HG02885 (cell line): Measurements from ENCODE around the gene FGD6.
"Not testable (repeated sequence)": the region's sequence is repeated elsewhere in the genome, so short reads cannot be mapped to it uniquely, and the experiment has no call there.

Source experiments
- ATAC-seq: cut with Tn5 transposase; IDR thresholded peaks from one replicate; pipeline ENCODE4 v1.9.1; 2021; ENCODE audit warnings: mild to moderate bottlenecking; ENCODE audit not compliant: unreplicated experiment, poor library complexity

The FGD6 gene

GRCh38 chr12:95136598-95136997, 80.7 kb downstream of the FGD6 start:
- no peak for ATAC-seq

DNA sequence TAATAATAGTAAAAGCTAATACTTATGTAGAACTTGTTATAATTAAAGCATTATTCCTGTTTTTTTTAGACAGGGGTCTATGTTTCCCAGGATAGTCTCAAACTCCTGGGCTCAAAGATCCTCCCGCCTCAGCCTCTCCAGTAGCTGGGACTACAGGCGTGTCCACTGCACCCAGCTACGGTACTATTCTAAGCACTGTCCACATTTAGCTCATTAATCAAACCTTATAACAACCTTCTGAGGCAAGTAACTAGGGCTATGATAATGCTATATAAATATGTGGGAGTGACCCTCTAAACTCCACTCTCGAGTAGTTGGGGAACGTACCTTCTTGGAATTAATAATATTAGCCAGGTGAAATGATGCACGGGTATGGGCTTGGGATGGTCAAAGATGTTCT, 83.2 kb downstream of the FGD6 start:
- no peak for ATAC-seq

DNA sequence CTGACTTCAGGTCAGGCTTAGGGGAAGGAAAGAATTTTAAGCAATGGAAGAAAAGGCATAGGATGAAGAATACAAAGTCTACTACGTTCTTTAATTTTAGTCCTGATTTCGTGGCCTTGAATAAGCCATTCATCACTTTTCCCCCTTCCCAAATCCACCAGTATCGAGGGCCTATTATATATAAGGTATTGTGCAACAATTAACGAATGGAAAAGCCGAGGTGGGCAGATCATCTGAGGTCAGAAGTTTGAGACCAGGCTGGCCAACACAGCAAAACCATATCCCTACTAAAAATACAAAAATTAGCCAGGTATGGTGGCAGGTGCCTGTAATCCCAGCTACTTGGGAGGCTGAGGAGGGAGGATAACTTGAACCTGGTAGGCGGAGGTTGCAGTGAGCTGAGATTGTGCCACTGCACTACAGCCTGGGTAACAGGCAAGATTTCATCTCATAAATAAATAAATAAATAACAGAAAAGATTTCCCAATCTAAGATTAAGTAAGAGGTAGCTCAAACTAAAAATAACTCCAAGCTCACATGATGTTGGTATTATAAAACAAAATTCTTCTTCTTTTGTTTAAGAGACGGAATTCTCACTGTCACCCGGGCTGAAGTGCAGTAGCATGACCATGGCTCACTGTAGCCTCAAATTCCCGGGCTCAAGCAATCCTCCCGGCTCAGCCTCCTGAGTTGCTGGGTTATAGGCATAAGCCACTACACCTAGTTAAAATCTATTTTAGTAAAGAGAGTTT, 85.5 kb downstream of the FGD6 start:
- no peak for ATAC-seq

GRCh38 chr12:95130096-95130495, 87.2 kb downstream of the FGD6 start:
- ATAC-seq: no peak

DNA sequence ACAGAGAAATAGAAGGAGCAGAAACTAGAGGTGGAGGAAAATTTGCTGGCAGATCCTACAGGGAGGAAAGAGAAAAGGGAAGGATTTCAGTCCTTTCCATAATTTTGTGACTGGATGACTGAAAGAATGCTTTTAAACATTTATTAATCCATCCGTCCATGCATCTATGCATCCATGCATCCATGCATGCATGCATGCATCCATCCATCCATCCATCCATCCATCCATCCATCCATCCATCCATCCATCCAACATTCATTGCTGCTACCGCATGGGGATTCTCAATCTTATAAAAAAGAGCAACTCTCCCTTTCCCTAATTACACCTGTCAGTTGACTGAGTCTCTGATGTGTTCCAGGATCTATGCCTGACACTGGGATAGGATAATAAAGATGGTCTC, 88.2 kb downstream of the FGD6 start:
- no peak for ATAC-seq

- no peak for ATAC-seq
Measured at GRCh38 chr12:95126736-95127135, 90.5 kb downstream of the FGD6 start.

- no peak for ATAC-seq
Measured at GRCh38 chr12:95126076-95126475, 91.2 kb downstream of the FGD6 start.

DNA sequence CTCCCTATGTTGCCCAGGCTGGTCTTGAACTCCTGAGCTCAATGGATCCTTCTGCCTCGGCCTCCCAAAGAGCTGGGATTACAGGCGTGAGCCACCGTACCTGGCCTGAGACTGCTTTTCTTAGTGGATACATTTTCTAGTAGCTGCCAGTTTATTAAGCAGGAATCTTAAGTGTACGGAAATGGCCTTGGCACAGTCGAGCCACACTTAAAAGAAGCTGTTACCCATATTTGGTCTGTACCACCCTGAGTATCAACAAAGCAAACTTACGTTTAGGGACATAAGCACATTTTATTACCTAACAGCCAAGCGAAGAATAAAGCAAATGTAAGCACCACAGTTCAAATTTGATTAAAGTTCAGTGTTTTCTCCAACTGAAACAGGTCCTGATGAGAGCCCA, 93.2 kb downstream of the FGD6 start:
- ATAC-seq: no peak

- no peak for ATAC-seq
Measured at GRCh38 chr12:95118788-95119179, 98.5 kb downstream of the FGD6 start.

- ATAC-seq: no peak
Measured at GRCh38 chr12:95118138-95118787, 99.0 kb downstream of the FGD6 start.

DNA sequence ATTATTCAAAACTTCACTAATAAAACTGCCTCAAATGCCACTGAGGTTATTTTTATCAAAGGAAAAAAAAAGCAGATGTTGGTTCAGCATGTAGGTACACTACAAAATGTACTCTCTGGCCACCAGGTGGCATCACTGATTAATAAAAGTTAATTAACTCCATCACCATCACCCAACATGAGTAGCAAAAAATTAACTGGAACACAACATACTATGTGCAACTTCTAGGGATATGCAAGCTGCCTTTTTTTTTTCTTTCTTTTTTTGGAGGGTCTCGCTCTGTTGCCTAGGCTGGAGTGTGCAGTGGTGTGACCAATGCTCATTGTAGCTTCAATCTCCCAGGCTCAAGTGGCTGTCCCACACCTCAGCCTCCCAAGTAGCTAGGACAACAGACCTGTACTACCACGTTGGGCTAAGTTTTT, 100.1 kb downstream of the FGD6 start:
- ATAC-seq: peak; percentile 64

GRCh38 chr12:95116773-95117172, 100.5 kb downstream of the FGD6 start:
- ATAC-seq: no peak

GRCh38 chr12:95116341-95116740, 100.9 kb downstream of the FGD6 start:
- no peak for ATAC-seq

- ATAC-seq: no peak
Measured at GRCh38 chr12:95115641-95116040, 101.6 kb downstream of the FGD6 start.

DNA sequence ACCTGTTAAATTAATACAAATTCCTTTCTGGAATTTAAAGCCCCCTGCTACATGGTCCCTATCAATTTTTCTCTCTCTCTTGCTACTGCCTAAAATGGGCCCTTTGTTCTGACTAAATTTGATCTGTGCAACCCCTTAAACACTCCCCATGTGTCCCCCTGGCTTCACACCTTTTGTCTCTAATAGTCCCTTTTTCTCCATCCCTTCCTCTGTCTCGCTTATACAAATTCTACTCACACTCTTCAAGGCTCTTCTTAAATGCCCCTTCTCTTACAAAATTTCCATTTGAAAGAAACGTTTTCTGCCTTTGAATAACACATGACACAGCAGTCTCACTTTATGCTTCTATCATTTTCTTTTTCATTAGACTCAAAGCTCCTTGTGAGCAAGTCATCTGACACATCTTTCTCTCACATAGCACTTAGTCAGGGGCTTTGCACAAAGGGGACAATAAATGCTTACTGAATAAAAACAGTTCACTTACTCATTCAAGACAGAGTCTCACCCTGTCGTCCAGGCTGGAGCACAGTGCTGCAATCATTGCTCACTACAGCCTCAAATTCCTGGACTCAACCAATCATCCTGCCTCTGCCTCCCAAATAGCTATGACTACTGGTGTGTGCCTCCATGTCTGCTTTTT, 102.4 kb downstream of the FGD6 start:
- no peak for ATAC-seq

DNA sequence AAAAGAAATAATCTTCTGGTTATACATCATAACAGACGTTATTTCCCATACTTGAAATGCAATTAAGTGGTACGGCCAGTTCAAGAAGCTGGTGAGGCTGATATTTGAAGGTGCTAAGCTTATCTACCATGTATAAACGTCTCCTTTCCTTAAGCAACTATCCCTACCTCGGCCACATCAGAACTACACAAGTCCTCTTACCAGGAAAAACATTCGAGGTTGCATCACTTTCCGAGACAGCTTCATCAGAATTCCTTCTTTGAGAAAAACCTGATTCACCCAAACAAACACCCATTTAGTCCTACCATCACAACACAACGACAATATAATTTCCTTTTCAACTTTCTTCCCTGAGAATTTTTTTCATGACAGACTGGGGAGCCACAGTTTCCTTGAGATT, 109.9 kb downstream of the FGD6 start:
- no peak for ATAC-seq

DNA sequence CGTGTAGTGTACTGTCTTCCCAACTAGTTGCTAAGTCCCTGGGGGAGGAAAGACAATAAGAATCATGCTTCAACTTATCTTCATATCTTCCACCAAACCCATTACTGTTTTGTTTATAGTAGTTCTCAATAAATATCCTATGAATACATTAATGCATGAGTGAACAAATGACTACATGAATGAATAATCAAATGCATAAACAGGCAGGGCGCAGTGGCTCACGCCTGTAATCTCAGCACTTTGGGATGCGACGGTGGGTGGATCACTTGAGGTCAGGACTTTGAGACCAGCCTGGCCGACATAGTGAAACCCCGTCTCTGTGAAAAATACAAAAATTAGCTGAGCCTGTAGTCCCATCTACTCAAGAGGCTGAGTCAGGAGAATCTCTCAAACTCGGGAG, 111.7 kb downstream of the FGD6 start:
- ATAC-seq: no peak

DNA sequence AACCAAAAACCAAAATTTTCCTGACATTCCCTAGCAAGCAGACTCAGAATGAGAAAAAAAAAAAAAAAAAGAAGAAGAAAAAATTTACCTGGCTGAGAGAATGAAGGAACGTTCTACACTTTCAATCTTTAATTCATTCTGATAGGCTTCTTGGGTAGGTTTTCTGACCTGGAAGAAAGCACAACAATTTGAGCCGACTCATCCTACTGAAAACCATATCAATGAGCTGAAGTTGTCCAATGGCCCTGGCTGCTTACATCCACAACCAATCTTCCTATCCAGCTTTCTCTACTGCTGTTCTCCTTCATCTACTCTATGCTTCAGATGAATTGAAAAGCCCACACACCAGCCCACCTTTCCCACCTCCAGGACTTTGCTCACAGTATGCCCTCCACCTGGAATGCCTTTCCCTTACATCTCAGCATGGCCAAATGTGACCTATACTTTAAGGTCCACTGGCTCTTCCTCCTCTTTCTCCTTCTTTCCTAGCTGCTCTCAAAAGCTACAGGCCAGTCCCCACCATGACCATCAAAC, 112.3 kb downstream of the FGD6 start:
- ATAC-seq: no peak

- ATAC-seq: peak; percentile 95
Measured at GRCh38 chr12:95102916-95103671, 114.2 kb downstream of the FGD6 start.

- ATAC-seq: not testable (repeated sequence)
Measured at GRCh38 chr12:95101957-95102356, 115.3 kb downstream of the FGD6 start.
